ENCODE data around the gene OMA1.

- TF ChIP-seq CTCF (IDR thresholded peaks at IDR 0.05): no peak
- no peak for TF ChIP-seq POLR2AphosphoS5 (IDR thresholded peaks at IDR 0.05)
Observed at GRCh38 chr1:58454385-58454784, 92.1 kb downstream of the OMA1 start.

Data from sigmoid colon (tissue), 4 donors.